Femur (tissue), 1 donor: ENCODE measurements around the gene RNF14.
A peak's percentile ranks its signal among the peaks of the same experiment; 100 is the strongest.
"Not testable (repeated sequence)": the region's sequence is repeated elsewhere in the genome, so short reads cannot be mapped to it uniquely, and the experiment has no call there.

Experiments used
- DNase-seq: peaks from one replicate; pipeline ENCODE4 v3.0.0-alpha.2; 2017

The RNF14 gene

GRCh38 chr5:142015781-142016533 lies 47.1 kb downstream of the RNF14 start:
- no peak for DNase-seq

GRCh38 chr5:142016556-142016955 lies 47.7 kb downstream of the RNF14 start:
- no peak for DNase-seq

- no peak for DNase-seq
Observed at GRCh38 chr5:142017832-142018427, 49.0 kb downstream of the RNF14 start.

- DNase-seq = no peak
Observed at GRCh38 chr5:142020122-142020659, 51.3 kb downstream of the RNF14 start.

- DNase-seq = no peak
Observed at GRCh38 chr5:142023836-142024235, 54.9 kb downstream of the RNF14 start.

- DNase-seq = peak; percentile 94
Observed at GRCh38 chr5:142024771-142025304, 55.9 kb downstream of the RNF14 start.

GRCh38 chr5:142025637-142026036 lies 56.7 kb downstream of the RNF14 start:
- no peak for DNase-seq

- DNase-seq = no peak
Observed at GRCh38 chr5:142032150-142032549, 63.2 kb downstream of the RNF14 start.

- no peak for DNase-seq
Observed at GRCh38 chr5:142032747-142033631, 64.1 kb downstream of the RNF14 start.

- not testable (repeated sequence) for DNase-seq
Observed at GRCh38 chr5:142033632-142034567, 65.0 kb downstream of the RNF14 start.

GRCh38 chr5:142034994-142035393 lies 66.1 kb downstream of the RNF14 start:
- DNase-seq = no peak

GRCh38 chr5:142036918-142037317 lies 68.0 kb downstream of the RNF14 start:
- no peak for DNase-seq

GRCh38 chr5:142037599-142037998 lies 68.7 kb downstream of the RNF14 start:
- DNase-seq = not testable (repeated sequence)

- no peak for DNase-seq
Observed at GRCh38 chr5:142038735-142039134, 69.8 kb downstream of the RNF14 start.
